Neuron (in vitro differentiated cells): ENCODE results near the gene GNAS-AS1.

Source experiments
- H2AFZ ChIP-seq: one replicate; pipeline ENCODE4 v1.6.1; 2013; ENCODE audit warnings: low read depth, mild to moderate bottlenecking, inconsistent platforms, low read length, moderate library complexity
- H3K27me3 ChIP-seq: one replicate; pipeline ENCODE4 v1.6.1; 2013; ENCODE audit warnings: low read length; ENCODE audit not compliant: insufficient read depth
- H3K36me3 ChIP-seq: one replicate; pipeline ENCODE4 v1.6.1; 2013; ENCODE audit warnings: low read length; ENCODE audit not compliant: insufficient read depth
- H3K4me1 ChIP-seq: one replicate; pipeline ENCODE4 v1.6.1; 2013; ENCODE audit warnings: low read length; ENCODE audit not compliant: insufficient read depth
- H3K4me3 ChIP-seq: 2 replicates; pipeline ENCODE4 v1.5.1; 2013; ENCODE audit warnings: mild to moderate bottlenecking, low read length, moderate library complexity
- H3K9me3 ChIP-seq: one replicate; pipeline ENCODE4 v1.6.1; 2013; ENCODE audit warnings: low read length

GNAS-AS1 gene

GRCh38 chr20:58778760-58779159 is 71.9 kb downstream of the GNAS-AS1 start:
- Histone ChIP-seq H3K27me3 (peaks cover 48% of the 10 kb centered on the region), H2AFZ (no peak overlapping the region), H3K4me3 (no peak overlapping the region), H3K4me1 (no peaks in the 10 kb centered on the region), H3K36me3 (no peaks in the 10 kb centered on the region), H3K9me3 (no peaks in the 10 kb centered on the region)

DNA sequence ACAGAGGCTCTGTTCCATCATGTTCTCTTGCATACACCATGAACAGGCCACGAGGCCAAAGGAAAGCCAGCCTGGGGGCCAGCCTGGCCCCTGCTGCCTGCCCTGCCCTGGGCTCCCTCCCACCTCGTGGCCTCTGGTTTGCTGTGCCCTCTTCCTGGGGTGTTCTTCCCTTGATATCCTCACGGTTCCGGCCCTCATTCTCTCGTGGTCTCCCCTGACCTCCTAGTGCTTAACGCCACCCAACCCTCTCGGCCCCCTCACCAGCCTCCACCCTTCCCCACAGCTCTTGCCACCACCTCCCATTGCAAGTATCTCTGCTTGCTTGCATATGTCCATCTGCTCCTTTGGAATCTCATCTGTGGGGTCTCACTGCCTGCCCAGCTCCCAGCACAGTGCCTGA is 73.0 kb downstream of the GNAS-AS1 start:
- H3K27me3 ChIP-seq = peaks cover 41% of the 10 kb centered on the region
- H3K4me1 ChIP-seq = no peaks in the 10 kb centered on the region

GRCh38 chr20:58776109-58776508 is 74.6 kb downstream of the GNAS-AS1 start:
- Histone ChIP-seq H2AFZ (no peak overlapping the region), H3K4me1 (no peaks in the 10 kb centered on the region), H3K9me3 (no peaks in the 10 kb centered on the region), H3K36me3 (no peaks in the 10 kb centered on the region), H3K27me3 (peaks cover 28% of the 10 kb centered on the region), H3K4me3 (no peak overlapping the region)

More for the DNA sequence above, 73.0 kb downstream of the GNAS-AS1 start:
- Histone ChIP-seq H2AFZ (no peak overlapping the region), H3K9me3 (no peaks in the 10 kb centered on the region), H3K4me3 (no peak overlapping the region), H3K36me3 (no peaks in the 10 kb centered on the region)

DNA sequence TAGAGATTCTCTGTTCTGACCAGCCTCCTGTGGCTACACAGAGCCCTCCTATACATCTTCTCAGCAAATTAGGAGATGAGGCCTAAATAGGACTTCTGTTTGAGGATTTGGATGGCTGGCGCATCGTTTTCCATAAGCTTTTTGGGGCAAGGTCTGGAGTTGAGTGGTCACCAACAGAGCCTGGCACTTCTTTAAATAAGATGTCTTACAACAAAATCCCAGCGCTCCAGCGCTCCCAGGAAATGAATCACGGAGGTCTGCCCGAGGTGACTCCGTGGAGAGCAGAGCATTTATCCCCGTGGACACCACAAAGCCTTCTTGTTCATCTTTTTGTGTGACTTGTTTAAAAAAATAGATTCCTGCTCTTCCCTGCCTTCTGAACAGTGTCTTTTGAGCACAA is 75.3 kb downstream of the GNAS-AS1 start:
- Histone ChIP-seq H2AFZ (no peak overlapping the region), H3K36me3 (no peaks in the 10 kb centered on the region), H3K4me1 (no peaks in the 10 kb centered on the region), H3K27me3 (peaks cover 22% of the 10 kb centered on the region), H3K4me3 (no peak overlapping the region), H3K9me3 (no peaks in the 10 kb centered on the region)

- Histone ChIP-seq H3K4me1 (no peaks in the 10 kb centered on the region), H3K9me3 (no peaks in the 10 kb centered on the region), H2AFZ (no peak overlapping the region), H3K36me3 (no peaks in the 10 kb centered on the region), H3K4me3 (no peak overlapping the region), H3K27me3 (peaks cover 16% of the 10 kb centered on the region)
Measured at GRCh38 chr20:58774667-58775263, 75.9 kb downstream of the GNAS-AS1 start.

DNA sequence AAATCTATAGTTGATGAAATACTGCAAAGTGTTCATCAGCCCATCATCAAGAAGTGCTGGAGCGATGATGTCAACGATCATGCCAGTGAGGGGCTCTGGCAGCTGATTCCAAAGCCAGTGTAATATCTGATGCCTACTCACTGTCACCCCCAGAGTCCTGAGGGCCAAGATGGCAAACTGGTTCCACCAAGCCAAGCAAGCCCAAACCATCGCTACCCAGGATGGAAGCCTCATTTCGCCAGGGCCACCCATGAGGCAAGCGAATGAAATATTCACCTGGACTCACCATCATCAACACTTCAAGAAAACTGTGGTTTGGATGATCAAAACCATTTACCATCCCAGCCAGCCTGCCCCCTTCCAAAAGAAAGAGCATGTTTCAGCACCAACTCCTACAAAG is 76.5 kb downstream of the GNAS-AS1 start:
- no peaks in the 10 kb centered on the region for H3K4me1 ChIP-seq
- no peak overlapping the region for H3K4me3 ChIP-seq
- no peaks in the 10 kb centered on the region for H3K36me3 ChIP-seq
- H3K9me3 ChIP-seq = no peaks in the 10 kb centered on the region
- peaks cover 11% of the 10 kb centered on the region for H3K27me3 ChIP-seq
- no peak overlapping the region for H2AFZ ChIP-seq

GRCh38 chr20:58772786-58773185 is 77.9 kb downstream of the GNAS-AS1 start:
- no peak overlapping the region for H3K4me3 ChIP-seq
- H2AFZ ChIP-seq = no peak overlapping the region
- no peaks in the 10 kb centered on the region for H3K9me3 ChIP-seq
- no peaks in the 10 kb centered on the region for H3K36me3 ChIP-seq
- peaks cover 6% of the 10 kb centered on the region for H3K27me3 ChIP-seq
- no peaks in the 10 kb centered on the region for H3K4me1 ChIP-seq
